NCI-H345 treated with DMSO at 0.1 percent for 48 hours (cell line): Measurements from ENCODE around the gene ADSS1.

ENCODE experiments used
- DNase-seq: peaks from one replicate; lab custom pipeline; 2025; ENCODE audit not compliant: unreplicated experiment; lab: John Stamatoyannopoulos, UW

The ADSS1 gene

DNA sequence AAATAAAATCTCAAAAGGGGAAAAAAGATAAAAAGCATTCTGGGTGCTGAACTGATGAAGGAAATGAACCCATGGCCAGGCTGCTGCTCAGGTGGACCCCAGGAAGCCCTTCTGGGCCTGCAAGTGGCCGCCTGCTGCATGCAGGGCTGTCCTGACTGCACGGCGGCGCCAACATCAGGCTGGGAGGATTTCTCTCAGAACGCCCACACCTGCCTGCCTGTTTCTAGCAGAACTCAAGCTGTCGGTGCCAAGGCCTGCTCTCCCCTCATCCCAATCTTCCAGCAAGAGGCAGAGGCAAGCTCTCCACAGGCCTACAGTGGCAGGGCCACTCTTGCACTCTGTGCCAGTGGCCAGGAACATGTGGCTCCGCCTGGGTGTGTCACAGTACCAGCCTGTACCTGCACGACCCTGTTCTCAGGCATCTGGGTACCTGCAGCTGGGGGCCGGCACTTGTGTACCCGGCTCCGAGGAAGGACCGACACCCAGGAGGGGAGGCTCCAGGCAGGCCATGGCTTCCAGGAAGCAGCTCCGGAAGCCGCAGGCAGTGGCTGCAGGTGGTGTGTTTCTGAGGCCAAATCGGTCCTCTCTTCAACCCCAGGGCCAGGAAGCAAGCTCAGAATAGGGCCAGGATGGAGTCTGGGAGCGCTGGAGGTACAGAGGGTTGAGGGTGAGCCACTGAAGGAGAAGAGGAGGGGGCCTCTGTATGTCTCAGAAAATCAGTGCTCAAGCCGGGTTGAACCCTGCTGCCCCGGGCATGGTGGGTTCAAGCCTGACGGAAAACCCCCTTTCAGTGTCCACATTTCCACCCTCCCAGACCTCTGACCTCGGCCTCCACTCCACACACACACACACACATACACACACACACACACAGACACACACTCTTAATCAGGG is 37.2 kb upstream of the ADSS1 start:
- no peak for DNase-seq

DNA sequence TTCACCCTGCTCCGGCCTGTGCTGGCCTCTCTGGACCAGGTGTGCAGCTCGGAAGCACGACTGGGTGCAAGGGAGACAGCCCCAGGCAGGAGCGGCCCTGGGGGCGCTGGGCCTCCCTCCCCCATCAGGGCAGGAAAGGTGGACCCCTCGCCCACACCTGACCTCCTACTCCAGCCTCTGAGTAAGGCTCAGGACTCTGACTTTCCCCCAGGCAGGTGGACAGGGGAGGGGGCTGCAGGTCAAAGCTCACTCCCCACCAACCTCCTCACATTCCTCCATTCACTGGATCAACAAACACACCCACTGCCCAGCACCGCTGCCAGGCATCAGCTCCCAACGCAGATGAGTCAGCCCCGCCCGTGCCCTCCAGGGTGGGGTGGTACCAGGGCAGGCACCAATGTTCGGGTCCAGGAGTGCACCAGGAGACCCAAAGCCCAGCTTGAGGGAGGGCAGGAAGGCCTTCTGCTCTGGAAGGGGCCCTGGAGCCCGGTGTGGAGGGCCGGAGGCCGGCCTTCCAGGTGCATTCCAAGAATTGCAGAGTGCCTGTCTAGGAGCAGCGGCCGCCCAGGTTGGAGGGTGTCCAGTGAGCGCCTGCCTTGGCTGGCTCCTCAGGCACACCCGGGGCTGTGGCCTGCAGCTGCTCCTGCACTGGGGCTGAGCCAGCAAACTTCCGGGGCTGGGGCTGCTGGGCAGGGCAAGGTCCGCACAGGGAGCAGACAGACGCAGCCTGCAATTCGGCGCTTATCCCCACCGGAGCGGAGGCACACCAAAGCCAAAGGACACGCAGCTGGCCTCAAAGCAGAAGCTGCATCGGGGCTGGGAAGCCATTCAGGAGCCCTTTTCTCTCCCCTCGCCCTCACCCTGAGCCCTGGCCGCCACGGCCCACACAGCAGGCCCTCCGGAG is 36.2 kb upstream of the ADSS1 start:
- DNase-seq = no peak

DNA sequence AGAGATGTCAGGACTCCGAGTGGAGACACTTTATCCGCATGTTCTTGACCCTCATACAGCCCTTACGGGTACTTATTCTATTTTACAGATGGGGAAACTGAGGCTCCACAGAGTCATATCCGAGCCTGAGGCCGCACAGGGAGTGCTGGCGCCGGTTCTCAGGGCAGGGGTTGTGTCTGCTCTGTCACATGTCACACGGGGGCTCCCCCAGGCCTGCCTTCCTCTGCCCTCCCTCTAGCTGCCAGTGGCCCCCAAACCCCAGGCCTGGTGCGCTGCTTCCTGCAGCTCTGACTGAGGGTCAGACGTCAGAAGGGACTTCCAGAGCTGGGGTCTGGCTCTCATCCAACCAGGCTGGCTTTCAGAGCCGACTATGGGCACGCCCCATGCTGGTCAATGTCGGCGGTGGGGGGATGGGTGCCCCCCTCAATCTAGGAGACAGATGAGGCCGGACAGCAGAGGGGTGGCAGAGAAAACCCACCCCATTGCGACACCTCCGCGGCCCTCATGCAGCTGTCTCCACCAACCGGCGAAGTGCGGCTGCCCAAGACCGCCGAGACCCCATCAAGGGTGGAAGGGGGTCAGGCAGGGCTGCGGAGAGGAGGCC is 35.4 kb upstream of the ADSS1 start:
- DNase-seq = no peak

DNA sequence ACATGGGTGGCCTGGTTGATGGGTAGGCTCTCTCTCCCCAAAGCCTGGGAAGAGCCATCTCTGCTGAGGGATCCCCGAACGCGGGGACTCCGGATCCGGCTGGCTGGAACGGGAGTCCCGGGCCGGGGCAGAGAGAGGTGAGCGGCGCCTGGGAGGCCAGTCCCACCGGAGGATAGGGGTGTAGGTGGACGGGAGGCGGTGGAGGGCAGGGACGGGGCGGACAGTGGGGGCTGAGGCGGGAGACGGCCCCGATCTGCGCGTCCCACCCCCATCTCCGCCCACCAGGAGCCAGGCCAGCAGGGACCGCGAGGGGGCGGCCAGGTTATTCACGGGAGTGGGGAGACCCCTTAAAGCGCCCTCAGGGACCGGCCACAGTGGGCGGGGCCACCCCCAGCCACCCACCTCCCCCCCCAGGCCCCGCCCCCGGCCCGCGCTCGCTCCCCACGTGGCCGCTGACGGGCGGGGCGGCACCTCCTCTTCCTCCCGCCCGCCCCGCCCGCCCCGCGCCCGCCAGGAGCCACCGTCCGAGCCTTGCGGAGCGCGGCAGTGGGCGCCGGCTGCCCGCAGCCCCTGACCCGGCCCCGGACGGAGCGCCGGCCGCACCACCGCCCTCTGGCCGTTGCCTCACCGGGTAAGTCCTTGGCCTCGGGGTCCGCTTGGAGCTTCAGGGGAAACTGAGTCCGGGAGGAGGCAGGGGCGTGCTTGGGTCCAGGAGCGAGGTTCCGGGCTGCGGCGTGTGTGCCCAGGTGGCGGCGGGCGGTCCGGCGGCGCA is 34.7 kb upstream of the ADSS1 start, which contains the start of gene INF2:
Gene INF2, plus strand, starts transcription at position 510 of the 772 bp plus-strand sequence. CDS start 11,748 bp downstream, outside the sequence.
- DNase-seq = no peak

DNA sequence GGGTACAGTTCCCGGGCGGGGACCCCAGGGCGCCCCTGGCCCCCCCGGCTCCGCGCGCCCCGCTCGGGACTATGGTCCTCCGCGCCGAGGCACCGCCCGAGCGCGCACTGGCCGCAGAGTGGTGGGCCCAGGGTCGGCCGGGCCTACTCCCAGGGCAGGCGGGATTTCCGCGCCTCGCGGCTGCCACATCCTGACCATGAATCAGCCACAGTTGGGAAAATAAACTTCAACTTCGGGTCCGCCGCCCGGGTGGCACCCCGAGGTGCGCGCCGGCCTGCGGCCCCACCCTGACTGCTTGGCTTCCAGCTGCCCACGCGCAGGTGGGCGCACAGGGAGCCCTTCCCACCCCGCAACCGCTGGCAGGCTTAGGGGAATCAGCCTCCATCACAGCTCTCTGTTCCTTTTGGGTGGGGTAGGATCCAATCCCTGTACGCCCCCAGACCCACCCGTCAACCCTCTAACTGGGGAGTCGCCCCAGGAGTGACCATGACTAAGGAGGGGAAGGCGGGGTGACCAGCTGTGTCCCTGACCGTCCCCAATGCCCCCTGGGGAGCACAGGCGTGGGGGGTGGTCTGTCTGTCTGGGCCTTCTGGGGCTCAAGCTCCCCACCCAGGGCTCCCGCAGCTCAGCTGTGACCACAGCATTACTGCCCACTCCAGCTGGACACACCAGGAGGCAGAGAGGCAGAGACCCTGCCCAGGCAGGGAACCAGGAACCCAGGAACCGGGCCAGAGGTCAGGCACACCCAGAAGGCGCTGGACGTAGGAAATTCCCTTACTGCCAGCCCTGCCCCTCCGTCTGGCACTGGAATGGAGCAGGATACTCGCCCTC is 33.9 kb upstream of the ADSS1 start:
- no peak for DNase-seq

DNA sequence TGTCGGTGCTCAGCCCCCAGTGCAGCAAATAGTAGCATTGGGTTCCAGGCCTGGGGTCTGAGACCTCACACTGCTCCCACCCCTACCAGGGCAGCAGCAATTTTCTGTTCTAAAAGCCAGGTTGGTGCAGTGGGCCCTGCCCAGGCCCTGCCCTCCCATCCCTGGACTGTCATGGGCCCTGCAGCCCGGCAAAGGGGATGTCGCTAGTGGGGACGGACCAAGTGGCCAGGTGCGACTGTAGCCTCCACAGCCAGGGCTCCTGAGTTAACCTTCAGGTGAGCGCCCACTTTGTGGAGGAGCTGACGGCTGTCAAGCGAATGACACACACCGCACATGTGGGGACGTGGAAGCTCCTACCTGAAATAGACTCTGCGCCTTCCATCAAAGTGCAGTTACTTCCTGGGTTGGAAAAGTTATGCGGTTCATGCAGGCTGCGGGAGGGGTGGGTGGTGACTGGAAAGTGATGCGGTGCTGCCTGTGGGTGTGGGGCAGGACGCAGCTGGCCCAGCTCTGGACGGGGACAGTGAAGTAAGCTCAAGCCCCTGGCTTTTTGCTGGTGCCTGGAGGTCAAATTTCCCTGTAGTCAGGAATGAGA is 33.1 kb upstream of the ADSS1 start:
- DNase-seq = no peak

DNA sequence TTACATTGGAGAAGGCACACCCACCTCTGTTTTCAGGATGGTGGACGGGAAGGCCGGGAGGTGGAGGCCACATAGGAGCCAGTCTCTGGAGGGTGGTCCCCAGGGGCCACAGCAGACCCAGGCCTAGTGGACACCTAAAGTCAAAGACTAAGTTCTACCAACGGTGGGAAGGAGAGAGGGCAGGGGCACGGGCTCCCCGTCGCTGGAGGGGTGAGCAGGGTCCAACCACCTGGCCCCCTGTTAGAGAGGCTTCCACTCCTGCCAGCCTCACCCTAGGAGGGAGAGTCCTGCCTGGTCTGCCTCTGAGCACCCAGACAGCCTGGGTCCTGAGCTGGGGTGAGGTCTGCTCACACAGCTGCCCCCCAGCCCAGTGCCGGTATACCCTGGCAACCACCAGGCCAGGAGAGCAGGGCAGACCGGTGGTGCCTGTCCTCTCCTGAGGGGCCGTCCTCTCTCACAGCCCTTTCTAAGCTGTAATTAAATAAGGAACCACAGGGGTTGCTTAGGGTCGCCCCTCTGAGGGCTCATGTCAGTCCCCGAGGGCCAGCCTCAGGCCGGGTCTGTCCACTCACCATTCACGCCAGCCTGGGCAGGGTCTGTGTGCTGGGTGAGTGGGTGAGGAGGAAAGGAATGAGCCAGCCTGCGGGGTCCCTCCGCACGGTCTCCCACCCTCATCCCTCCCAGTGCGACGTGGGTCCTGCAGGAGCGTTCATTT is 32.3 kb upstream of the ADSS1 start:
- DNase-seq = no peak

DNA sequence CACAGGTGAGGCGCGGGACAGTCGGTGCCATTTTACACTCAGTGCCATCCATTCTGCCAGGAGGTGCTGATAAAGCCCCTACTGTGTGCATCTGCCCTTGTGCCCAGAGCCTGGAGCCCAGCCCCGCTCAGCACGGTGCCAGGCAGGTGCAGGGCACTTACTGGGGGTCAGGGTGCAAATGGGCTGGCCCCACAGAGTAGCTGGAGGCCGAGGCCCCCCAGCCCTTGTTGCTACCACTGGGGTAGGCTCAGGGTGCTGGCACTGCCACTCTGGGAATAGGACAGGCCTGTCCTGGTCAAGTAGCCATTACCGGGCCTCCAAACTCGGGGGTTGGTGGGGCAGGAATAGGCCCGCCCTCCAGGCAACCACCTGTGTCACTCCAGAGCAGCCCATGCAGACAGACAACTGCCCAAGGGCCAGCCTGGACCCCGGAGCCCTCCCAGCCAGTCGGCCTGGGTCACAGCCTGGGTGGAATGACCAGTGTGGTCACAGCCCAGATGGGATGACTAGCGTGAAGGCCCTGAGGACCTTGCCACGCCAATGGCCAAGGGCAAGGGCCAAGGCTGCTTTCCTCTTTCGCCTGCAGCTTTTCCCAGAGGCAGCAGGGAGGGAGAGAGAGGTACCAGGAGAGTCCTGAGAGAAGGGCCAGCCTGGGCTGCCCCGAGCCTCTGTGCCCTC is 31.6 kb upstream of the ADSS1 start:
- no peak for DNase-seq

DNA sequence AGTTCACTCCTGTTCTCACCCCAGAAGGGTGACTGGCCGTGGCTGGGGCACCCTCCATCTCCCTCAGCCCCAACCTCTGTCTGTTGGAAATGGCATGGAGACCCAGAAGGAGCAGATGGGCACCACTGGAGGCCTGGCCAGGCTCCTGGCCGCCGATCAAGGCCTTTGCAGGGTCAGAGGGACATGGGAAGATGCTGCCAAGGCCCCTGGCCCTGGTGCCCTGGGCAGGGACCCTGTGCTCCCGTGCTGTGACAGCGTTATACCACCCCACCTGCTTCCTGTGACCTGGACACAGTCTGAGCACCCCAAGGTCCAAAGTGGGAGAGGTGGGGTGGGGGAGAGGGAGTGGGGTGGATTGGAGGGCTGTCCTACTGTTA is 31.1 kb upstream of the ADSS1 start:
- DNase-seq = no peak

DNA sequence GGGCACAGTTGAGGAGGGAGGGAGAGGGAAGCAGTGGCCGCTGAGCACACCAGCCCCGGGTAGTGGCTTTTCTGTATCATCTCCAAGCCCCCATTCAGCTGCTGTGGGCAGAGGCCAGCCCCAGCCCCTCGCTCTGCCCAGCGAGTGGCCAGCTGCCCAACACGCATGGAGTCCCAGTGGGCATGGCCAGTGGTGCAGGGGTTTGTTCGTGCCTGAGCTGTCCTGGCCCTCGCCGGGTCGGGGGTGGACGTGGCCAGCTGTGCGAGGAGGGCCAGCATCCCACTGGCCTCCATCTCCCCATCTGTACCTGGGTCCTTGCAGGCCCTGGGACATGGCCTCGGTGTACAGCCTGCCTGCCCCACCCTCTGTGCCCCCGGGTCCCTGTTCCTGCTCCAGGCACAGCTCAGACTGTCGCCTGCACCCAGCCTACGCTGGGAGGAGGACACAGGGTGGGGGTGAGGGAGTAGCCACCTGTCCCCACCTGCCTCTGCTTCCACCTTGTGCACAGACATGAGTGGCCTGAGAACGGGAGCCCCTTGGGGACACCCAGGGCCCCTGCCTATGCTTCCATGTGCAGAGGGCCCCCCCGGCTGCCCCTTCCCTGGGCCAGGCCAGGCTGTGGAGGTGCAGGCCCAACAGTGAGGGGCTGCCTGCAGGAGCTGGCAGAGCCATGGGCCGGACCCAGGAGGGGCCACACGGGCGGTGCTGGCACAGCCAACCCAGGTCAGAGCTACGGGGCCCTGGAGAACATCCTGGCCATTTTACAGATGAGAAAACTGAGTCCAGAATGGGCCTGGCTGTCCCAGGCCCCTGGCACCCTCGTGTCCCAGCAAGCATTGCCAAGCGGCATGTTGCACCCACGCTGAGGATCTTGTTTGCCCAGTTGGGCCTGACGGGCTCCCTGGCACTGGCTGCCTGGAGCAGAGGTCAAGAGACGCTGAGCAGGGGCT is 30.3 kb upstream of the ADSS1 start:
- DNase-seq = no peak

DNA sequence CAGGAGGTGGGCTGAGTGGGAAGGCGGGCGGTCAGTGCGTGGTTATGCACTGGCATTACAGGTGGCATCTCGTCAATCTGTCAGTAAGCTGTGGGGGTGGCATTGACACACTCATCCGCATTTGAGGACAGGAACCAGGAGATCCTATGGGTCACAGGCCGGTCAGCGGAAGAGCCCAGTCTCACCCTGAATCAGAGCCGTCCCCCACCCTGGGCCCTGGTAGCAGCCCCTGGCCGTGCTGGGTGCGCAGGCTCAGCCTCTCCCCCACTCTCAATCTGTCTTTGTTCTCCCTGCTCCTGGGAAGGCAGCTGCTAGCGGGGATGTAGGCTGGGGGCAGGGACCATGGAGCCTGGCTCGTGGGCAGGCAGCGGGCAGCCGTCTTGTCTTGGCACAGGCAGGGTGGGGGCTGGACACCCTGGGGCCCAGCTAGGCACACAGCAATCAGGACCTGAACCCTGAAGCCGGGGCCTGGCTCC is 29.5 kb upstream of the ADSS1 start:
- DNase-seq = no peak

DNA sequence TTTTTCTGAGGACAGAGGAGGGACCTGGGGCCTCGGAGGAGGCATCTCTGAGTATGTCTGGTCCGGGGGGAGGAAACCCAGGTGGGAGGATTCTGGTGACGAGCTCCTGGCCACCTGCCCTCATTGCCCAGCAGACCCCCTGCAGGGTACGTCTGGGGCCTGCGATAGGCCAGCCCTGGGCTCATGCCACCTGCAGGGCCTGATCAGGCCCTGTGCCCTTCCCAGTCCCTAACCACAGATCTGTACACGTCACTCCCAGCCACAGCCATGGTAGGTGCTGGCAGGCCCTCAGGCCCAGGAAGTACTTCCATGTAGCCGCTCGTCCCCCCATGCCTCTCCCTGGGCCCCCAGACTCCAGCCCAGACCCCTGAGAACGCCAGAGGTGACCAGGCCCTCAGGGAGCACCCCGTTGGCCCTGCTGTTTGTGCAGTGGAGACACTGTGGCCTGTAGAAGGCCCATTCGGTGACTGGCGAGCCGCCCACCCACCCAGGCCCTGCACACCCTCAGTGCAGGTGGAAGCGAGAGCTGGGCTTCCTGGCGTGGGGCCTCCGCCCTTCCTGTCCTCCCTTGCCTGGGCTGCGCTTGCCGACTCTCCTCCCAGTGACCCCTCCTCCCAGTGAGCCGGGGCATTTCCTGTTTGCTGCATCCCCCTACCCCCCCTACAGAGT is 28.9 kb upstream of the ADSS1 start:
- DNase-seq = no peak

DNA sequence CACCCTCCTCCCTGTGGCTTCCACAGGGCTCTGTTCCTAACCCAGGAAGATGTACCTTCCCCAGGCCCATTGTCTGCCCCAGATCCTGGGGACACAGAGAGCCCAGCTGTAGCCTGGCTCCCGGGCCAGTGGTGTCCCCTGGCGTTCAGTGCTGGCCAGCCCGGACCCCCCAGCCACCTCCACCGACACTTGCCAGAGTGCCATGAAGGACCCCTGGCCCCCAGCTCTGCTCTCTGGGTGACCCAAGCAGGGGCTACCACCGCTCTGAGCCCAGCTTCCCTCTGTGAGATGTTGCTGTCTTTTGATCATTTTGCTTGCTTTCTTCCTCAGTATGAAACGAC is 28.4 kb upstream of the ADSS1 start:
- DNase-seq = no peak

DNA sequence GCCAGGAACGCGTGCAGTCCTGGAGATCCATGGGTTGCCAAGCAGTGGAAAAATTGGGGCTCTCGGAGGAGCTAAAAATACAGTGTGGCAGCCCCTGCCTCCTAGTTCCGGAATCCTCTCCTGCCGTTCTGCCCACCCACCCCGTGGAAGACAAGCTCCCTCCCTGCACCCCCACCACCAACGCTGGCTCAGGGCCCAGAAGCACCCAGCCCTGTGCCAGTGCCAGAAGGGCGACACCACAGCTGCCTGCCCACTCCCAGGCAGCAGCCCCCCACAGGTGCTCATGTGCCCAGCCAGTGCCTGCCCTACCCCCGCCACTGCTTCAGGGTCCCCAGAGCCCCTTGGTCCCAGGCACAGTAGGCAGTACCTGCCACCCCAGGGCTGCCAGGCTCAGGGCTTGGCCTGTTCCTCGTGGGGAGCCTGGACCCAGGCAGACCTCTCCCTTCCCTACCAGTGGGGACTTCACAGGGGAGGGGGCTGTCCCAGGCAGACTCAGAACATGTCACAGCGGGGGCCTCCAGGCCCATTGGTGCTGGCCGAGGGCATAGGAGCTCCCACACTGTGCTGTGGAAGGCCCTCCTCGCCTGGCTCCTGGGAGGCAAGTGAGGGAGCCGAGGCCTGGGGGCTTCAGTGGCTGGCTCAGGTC is 27.2 kb upstream of the ADSS1 start:
- no peak for DNase-seq

DNA sequence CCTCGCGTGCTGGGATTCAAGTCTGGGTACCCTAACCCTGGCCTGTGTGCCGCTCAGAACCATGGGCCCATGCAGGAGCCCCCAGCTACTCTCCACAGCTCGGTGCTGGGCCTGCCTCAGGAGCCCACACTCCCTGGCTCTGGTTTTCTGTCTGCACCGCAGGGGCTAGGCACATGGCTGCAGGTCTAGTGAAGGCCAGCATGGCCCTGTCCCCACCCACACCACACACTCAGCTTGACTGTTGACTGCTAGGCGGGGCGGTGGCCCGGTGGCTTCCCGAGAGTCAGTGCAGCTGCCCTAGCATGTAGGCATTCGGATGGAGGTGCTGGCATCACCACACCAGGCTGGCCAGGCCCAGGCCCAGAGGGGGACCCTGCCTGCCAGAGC is 26.7 kb upstream of the ADSS1 start:
- DNase-seq = no peak

DNA sequence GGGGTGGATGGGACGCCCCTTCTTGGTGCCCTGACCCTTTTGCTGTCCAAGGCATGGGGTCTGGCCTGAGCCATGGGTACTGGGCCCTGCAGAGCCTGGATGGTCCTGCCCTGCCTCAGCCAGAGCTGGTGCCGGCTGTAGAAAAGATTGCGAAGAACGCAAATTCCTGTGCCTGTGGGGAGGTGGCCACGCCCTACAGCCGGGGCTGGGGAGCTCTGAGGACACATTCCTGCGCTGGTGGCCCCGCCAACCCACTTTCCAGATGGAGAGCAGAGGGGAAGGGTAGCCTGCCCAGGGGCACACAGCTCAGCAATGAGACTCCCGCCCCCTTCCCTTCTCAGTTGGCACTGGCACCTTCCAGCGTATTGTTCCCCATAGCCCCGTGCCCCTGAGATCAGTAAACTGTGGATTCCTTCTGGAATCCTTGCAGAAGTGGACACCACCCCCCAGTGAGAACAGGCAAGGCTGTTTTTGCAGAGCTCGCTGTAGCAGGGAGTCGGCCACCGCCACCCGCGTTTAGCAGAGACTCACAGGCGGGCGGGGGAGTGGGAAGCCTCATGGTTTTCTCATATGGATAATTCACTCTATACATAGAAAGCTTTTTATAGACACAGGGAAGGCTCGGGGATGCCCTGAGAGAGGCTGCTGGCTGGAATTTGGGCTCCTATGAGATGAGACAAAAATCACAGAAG is 26.0 kb upstream of the ADSS1 start:
- DNase-seq = no peak
